ENCODE results near the gene FSHR.

The FSHR gene, protein sequence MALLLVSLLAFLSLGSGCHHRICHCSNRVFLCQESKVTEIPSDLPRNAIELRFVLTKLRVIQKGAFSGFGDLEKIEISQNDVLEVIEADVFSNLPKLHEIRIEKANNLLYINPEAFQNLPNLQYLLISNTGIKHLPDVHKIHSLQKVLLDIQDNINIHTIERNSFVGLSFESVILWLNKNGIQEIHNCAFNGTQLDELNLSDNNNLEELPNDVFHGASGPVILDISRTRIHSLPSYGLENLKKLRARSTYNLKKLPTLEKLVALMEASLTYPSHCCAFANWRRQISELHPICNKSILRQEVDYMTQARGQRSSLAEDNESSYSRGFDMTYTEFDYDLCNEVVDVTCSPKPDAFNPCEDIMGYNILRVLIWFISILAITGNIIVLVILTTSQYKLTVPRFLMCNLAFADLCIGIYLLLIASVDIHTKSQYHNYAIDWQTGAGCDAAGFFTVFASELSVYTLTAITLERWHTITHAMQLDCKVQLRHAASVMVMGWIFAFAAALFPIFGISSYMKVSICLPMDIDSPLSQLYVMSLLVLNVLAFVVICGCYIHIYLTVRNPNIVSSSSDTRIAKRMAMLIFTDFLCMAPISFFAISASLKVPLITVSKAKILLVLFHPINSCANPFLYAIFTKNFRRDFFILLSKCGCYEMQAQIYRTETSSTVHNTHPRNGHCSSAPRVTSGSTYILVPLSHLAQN
- total RNA-seq: 0 reads per million in 4 experiments

DNA sequence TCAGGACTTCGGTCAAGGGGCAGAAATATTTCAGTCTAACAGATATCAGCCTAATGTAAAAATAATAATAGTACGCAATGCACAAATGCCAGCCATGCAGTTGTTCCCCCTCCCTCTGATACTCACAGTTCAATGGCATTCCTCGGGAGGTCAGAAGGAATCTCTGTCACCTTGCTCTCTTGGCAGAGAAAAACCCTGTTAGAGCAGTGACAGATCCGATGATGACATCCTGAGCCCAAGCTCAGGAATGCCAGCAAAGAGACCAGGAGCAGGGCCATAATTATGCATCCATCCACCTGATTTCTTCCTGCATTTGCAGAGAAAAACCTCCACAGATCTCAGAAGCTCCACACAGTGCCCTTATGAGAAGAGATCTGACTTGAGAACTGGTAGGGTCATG, at the start of gene FSHR:
TSS of gene FSHR (minus strand) at position 376 of the 400 bp plus-strand sequence. CDS start at position 278, 98 bp downstream.
- DNase-seq: no peak

DNA sequence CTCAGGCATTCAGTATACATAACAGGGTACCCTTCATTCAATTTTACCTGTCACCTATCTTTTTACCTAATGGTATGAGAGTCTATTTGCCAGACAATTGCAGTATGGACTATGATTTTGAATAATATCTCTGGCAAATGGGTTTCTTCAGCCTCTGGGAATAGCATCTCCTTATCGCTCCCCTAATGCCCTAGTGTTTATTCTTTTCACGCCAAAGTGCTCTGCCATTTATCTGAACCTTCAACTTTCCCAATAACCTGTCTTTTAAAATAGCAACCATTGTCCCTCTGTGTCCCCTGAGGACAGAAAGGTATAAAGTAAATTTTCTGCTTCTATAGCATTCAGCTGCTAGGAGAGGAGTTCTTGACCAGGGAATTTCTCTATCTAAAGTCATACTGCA, 45.0 kb upstream of the FSHR start:
- no peak for DNase-seq

DNA sequence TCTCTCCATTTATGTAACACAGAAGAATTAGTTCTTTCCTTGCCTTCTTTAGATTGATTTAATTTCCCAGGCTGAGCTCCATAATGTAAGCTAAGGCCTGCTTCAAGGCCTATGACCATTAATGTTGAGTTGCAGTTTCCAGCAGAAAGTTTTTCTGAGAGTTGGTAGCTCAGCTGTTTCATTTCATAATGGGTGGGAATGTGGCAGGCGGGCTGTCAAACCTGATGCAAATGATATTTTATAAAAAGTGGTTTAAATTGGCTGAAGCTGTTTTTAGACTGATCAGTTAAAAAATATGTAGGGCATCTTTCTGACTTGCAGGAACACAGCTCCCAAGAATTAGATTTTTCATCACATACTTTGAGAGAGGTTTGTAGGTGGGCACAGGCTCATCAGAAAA, 40.4 kb upstream of the FSHR start:
- DNase-seq: no peak

DNA sequence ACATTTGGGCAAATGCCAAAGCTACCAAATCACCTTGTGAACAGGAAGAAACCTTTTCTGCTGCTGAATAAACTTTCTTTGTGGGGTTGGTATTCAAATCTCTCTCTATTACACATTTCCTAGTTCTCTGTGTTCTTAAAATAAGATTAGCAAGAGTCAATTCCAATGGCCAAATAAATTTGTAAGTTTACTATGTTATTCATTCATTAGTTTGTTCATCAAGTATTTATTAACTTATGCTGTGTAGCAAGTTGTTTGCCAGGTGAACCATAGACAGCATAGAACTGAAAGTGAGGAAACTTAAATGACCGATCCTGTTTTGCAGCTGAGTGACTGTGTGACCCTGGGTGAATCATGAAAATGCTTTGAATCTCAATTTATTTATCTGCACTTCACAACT, 37.7 kb upstream of the FSHR start:
- no peak for DNase-seq

- no peak for DNase-seq
These were observed 35.4 kb upstream of the FSHR start for GRCh38 chr2:49189512-49190225.

GRCh38 chr2:49186050-49186648, 31.8 kb upstream of the FSHR start:
- no peak for DNase-seq

GRCh38 chr2:49178656-49179055, 24.3 kb upstream of the FSHR start:
- no peak for DNase-seq

- no peak for DNase-seq
These were observed 22.9 kb upstream of the FSHR start for GRCh38 chr2:49177194-49177593.

- no peak for DNase-seq
These were observed 21.5 kb upstream of the FSHR start for GRCh38 chr2:49175831-49176230.

DNA sequence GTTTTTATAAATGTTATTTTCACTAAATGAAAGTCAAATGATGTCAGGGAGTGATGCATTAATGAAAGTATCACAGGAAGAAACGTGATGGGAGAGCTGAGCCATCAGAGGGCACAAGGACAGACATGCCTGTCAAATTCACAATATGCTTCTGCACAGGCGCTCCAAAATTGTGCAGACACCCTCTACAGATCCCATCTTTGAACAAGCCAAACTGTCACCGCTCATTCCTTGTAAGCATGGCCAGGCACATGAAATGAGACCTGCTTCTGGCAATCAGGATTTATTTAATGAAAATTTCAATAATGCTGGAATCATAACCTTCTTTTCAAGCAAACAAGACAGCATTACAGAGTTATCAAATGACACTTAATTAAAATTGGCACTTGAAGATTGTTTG, 20.4 kb upstream of the FSHR start:
- no peak for DNase-seq

DNA sequence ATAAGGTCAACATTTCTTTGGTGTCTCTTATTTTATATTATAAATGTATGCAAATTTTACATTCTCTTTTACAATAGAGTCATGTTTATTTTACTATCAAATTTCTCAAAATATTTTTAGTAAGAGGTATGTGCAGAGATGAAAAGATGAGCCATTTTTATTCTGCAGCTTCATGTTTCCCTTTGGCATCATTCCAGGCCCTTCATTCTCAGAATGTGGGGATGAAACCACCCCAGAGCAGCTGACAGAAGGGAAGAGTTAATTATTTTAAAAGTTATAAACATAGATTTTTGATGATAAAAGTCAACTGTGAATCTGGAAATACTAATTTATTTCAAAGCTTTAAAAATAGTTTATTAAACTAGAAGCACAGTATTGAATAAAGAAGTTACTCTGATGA, 12.8 kb upstream of the FSHR start:
- no peak for DNase-seq

DNA sequence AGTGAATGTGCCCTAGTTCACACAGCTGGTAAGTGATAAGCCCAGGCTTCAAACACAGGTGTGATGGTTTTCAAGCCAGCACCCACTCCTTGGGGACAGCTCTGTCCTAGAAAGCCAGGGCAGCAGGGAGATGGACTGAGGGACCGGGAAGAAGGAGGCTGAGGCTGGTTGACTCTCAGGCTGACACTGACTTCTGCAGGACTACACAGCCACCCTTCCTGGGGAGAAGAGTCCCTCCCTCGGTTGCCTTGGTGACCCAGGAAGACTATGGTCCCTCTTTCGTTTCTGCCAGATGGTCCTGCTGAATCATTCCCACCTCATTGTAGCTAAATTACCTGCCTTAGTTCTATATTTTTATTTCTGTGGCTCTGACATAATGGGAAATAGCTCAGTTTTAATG, 11.3 kb upstream of the FSHR start:
- no peak for DNase-seq

GRCh38 chr2:49164729-49165128, 10.4 kb upstream of the FSHR start:
- no peak for DNase-seq

GRCh38 chr2:49162151-49162550, 7.8 kb upstream of the FSHR start:
- DNase-seq: no peak

DNA sequence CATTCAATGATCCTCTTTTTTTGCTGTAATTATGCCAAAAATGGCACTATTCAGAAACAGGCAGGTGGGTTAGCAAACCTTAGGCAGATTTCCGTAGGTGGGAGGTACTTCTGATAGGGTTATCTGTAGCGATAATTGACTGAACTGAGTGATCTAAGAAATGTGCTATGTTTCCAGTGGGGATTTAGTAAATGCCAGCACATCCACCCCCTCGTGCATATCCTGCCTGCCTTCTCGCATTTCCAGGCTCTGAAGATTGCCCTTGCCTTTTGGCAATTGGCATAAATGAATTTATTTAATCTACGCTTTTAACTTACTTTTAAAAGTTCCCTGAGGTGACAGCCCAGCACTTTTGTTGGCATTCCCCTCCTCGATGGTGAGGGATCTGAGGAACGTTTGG, 576 bp upstream of the FSHR start:
- DNase-seq: no peak

GRCh38 chr2:49153252-49153651, 1.1 kb downstream of the FSHR start:
- DNase-seq: no peak

GRCh38 chr2:49152824-49153223, 1.5 kb downstream of the FSHR start:
- DNase-seq: no peak

- no peak for DNase-seq
These were observed 7.9 kb downstream of the FSHR start for GRCh38 chr2:49146401-49146800.

DNA sequence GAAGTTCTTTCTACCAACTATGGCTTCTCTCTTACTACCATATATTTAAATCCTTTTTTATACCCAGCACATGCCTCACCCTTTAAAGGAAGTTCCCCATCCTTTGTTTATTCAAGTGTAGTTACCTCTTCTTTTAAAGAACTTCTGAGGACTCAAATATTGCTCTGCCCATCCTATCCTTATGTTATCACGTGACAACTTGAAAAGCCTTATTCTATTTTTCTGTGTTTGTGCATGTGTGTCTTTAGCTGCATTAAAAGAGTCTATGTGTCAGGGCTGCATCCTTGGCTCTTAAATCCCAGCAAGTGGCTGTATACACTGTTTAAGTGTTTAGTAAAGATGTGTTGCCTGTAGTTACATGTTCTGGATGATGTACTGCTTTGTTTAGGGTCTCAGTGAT, 22.5 kb downstream of the FSHR start:
- no peak for DNase-seq

DNA sequence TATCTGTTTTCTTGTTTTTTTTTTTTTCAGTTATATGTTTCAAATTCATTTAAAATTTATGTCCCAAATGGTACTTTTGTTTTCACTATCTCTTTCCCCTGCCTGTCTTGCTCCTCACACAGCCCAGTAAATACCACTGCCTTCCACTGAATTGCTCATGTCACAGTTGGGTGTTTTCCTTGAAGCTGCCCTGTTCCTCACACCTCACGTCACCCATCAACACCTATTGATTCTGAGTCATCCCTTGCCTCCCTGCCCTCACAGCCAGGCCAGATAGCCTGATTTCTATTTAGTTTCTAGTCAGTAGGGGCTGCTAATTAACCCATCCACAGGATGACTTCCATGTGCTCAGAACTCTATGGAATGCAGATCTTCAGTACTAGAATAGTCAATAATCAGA, 25.3 kb downstream of the FSHR start:
- DNase-seq: no peak

GRCh38 chr2:49123600-49123999, 30.7 kb downstream of the FSHR start:
- no peak for DNase-seq

DNA sequence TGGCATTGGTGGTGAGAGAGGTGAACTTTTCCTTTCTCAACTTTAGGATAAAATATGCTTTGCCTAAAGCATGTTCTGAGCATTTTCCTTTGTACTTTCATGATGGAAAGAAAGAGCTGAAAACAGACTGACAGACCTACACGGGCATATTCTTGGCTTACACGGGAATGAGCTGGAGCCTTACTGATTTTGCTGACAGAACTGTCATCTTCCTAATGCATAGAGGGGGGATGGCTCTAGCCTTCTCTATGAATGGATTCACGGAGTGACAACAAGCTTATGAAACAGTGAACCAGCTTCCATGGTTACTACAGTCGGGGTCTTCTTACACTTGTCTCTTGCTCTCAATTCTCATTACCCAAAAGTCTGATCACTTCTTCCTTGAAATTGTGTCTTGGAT, 32.2 kb downstream of the FSHR start:
- DNase-seq: no peak

DNA sequence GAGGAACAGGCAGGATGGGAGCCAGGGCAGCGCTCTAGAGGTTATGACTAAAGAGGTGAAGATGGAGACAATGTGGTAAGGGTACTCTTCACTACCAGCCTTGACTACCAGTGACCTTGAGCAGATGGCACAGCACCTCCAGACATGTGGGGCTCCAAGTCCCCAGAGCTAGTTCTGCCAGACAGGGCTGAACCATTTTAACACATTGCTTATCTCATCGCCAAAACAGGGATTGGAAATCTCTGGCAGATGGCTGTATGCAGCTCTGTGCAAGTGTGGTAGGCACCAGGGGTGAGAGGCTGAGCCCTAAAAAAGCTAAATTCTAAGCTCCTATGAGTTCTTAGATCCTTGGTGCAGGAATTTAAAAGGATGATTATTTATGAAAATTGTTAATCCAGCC, 41.3 kb downstream of the FSHR start:
- DNase-seq: no peak
